ENCODE measurements around the gene CDKN2AIP.

Gene CDKN2AIP

GRCh38 chr4:183437452-183437851 lies 7.0 kb upstream of the CDKN2AIP start:
- Histone ChIP-seq H3K4me2 (ENCODE audit: low read depth, low read length, poor library complexity, severe bottlenecking) (no peak overlapping the region), H3K9me2 (replicated peaks; ENCODE audit: low read depth, low read length) (no peaks in the 10 kb centered on the region), H3K36me3 (ENCODE audit: insufficient read depth, low read length) (no peaks in the 10 kb centered on the region), H3K9ac (ENCODE audit: low read depth, low read length, poor library complexity, severe bottlenecking) (no peak overlapping the region), H2AFZ (ENCODE audit: low read length) (no peak overlapping the region), H3K4me1 (ENCODE audit: insufficient read depth, low read length, poor library complexity, severe bottlenecking) (peaks cover 11% of the 10 kb centered on the region), H4K20me1 (ENCODE audit: insufficient read depth, low read length, poor library complexity, severe bottlenecking) (no peaks in the 10 kb centered on the region), H3K9me3 (ENCODE audit: insufficient read depth, low read depth, low read length) (no peaks in the 10 kb centered on the region), H3K79me2 (ENCODE audit: insufficient read depth, low read length) (peaks cover 3% of the 10 kb centered on the region; the same call in 1 of the 2 replicates), H3K4me3 (ENCODE audit: low read length, poor library complexity, severe bottlenecking) (no peak overlapping the region), H3F3A (ENCODE audit: low read depth) (no peaks in the 10 kb centered on the region), H3K27me3 (ENCODE audit: insufficient read depth, low read length, poor library complexity, severe bottlenecking) (no peaks in the 10 kb centered on the region)
- no peak for TF ChIP-seq CTCF (conservative IDR thresholded peaks at IDR 0.05; ENCODE audit: low read length)
- no peak for TF ChIP-seq EZH2phosphoT487 (IDR thresholded peaks at IDR 0.05; ENCODE audit: borderline replicate concordance)

GRCh38 chr4:183438458-183439113 lies 5.8 kb upstream of the CDKN2AIP start:
- no peaks in the 10 kb centered on the region for H4K20me1 ChIP-seq (ENCODE audit: insufficient read depth, low read length, poor library complexity, severe bottlenecking)
- H3K27me3 ChIP-seq (ENCODE audit: insufficient read depth, low read length, poor library complexity, severe bottlenecking), result no peaks in the 10 kb centered on the region
- no peak overlapping the region for H2AFZ ChIP-seq (ENCODE audit: low read length)
- peaks cover 18% of the 10 kb centered on the region for H3K4me1 ChIP-seq (ENCODE audit: insufficient read depth, low read length, poor library complexity, severe bottlenecking)
- H3K9ac ChIP-seq (ENCODE audit: low read depth, low read length, poor library complexity, severe bottlenecking), result no peak overlapping the region
- no peaks in the 10 kb centered on the region for H3K9me3 ChIP-seq (ENCODE audit: insufficient read depth, low read depth, low read length)
- H3K4me3 ChIP-seq (ENCODE audit: low read length, poor library complexity, severe bottlenecking), result no peak overlapping the region
- no peaks in the 10 kb centered on the region for H3K36me3 ChIP-seq (ENCODE audit: insufficient read depth, low read length)
- H3K4me2 ChIP-seq (ENCODE audit: low read depth, low read length, poor library complexity, severe bottlenecking), result no peak overlapping the region
- peaks cover 15% of the 10 kb centered on the region for H3K79me2 ChIP-seq (ENCODE audit: insufficient read depth, low read length)
- H3F3A ChIP-seq (ENCODE audit: low read depth), result no peaks in the 10 kb centered on the region
- TF ChIP-seq EZH2phosphoT487 (IDR thresholded peaks at IDR 0.05; ENCODE audit: borderline replicate concordance), result no peak
- no peak for TF ChIP-seq CTCF (conservative IDR thresholded peaks at IDR 0.05; ENCODE audit: low read length)
- H3K9me2 ChIP-seq (replicated peaks; ENCODE audit: low read depth, low read length), result no peaks in the 10 kb centered on the region

GRCh38 chr4:183441276-183441675 lies 3.2 kb upstream of the CDKN2AIP start:
- peaks cover 6% of the 10 kb centered on the region for H3K36me3 ChIP-seq (ENCODE audit: insufficient read depth, low read length)
- no peaks in the 10 kb centered on the region for H3K9me3 ChIP-seq (ENCODE audit: insufficient read depth, low read depth, low read length)
- peaks cover 4% of the 10 kb centered on the region; the same call in 1 of the 2 replicates for H3F3A ChIP-seq (ENCODE audit: low read depth)
- H3K79me2 ChIP-seq (ENCODE audit: insufficient read depth, low read length), result peaks cover 32% of the 10 kb centered on the region
- H3K9me2 ChIP-seq (replicated peaks; ENCODE audit: low read depth, low read length), result no peaks in the 10 kb centered on the region
- H4K20me1 ChIP-seq (ENCODE audit: insufficient read depth, low read length, poor library complexity, severe bottlenecking), result peaks cover 17% of the 10 kb centered on the region
- H3K9ac ChIP-seq (ENCODE audit: low read depth, low read length, poor library complexity, severe bottlenecking), result no peak overlapping the region
- no peak overlapping the region for H2AFZ ChIP-seq (ENCODE audit: low read length)
- peaks cover 16% of the 10 kb centered on the region for H3K4me1 ChIP-seq (ENCODE audit: insufficient read depth, low read length, poor library complexity, severe bottlenecking)
- H3K4me2 ChIP-seq (ENCODE audit: low read depth, low read length, poor library complexity, severe bottlenecking), result no peak overlapping the region
- no peaks in the 10 kb centered on the region for H3K27me3 ChIP-seq (ENCODE audit: insufficient read depth, low read length, poor library complexity, severe bottlenecking)
- H3K4me3 ChIP-seq (ENCODE audit: low read length, poor library complexity, severe bottlenecking), result no peak overlapping the region
- TF ChIP-seq EZH2phosphoT487 (IDR thresholded peaks at IDR 0.05; ENCODE audit: borderline replicate concordance) (no peak), CTCF (conservative IDR thresholded peaks at IDR 0.05; ENCODE audit: low read length) (no peak)

Measured in Loucy (cell line).